MCF 10A (cell line): ENCODE measurements around the gene HYAL1. TPM values are rescaled to one million over a fixed set of nuclear protein-coding genes. Genes with fewer than 3 reads are reported as not detected.

ENCODE experiments used
- BruUV-seq: library from RNA; stranded (reverse); fragments of 400-500 nt; replicated peaks from 2 replicates; lab custom pipeline; 2021; lab: Mats Ljungman, UMichigan
- CTCF ChIA-PET: fragments of 300-600 bp; sonication (Branson Sonifier 250); formaldehyde crosslinking; extraction: SDS; loops from one replicate; lab custom pipeline; 2021; ENCODE audit warnings: antibody characterized with exemption, inconsistent platforms; lab: Yijun Ruan, JAX
- POLR2A ChIA-PET: fragments of 300-600, 350-650 bp; sonication (Branson Sonifier 250); formaldehyde crosslinking; extraction: SDS; loops from one replicate; lab custom pipeline; 2020; ENCODE audit warnings: antibody characterized with exemption, inconsistent platforms; lab: Yijun Ruan, JAX
- DNase-seq: peaks from one replicate; pipeline ENCODE4 v3.0.0-alpha.2; 2018; ENCODE audit not compliant: unreplicated experiment
- H3K27ac Mint-ChIP-seq: one replicate; pipeline ENCODE4 v1.8.0; 2022; ENCODE audit warnings: mild to moderate bottlenecking, low read depth, mixed read lengths; ENCODE audit not compliant: unreplicated experiment
- H3K27me3 Mint-ChIP-seq: one replicate; pipeline ENCODE4 v1.8.0; 2022; ENCODE audit warnings: mixed read lengths; ENCODE audit not compliant: insufficient read depth, unreplicated experiment
- H3K36me3 Mint-ChIP-seq: one replicate; pipeline ENCODE4 v1.8.0; 2022; ENCODE audit warnings: mild to moderate bottlenecking, moderate library complexity, mixed read lengths; ENCODE audit not compliant: insufficient read depth, unreplicated experiment
- H3K4me1 Mint-ChIP-seq: one replicate; pipeline ENCODE4 v1.8.0; 2022; ENCODE audit warnings: mixed read lengths; ENCODE audit not compliant: insufficient read depth, unreplicated experiment
- H3K4me3 Mint-ChIP-seq: one replicate; pipeline ENCODE4 v1.8.0; 2022; ENCODE audit warnings: mild to moderate bottlenecking, moderate library complexity, mixed read lengths; ENCODE audit not compliant: unreplicated experiment
- H3K9me3 Mint-ChIP-seq: one replicate; pipeline ENCODE4 v1.8.0; 2022; ENCODE audit warnings: mixed read lengths; ENCODE audit not compliant: unreplicated experiment
- CTCF ChIP-seq: fragments of 200-600 bp; IDR thresholded peaks from one replicate; pipeline ENCODE4 v1.8.0; 2022; ENCODE audit warnings: antibody characterized with exemption, mild to moderate bottlenecking; ENCODE audit not compliant: unreplicated experiment
- intact Hi-C: fragments of 100-400 bp; cut with micrococcal nuclease; formaldehyde crosslinking; loops from 2 replicates; pipeline ENCODE4 v1.14.1; 2022
- total RNA-seq: library from RNA; stranded (reverse); gene quantifications from 2 replicates; pipeline ENCODE4 v1.2.3, GENCODE V29; 2022

Gene HYAL1
- total RNA-seq, 1 experiment from 2014 or later = 0.70 TPM

- intact Hi-C loops = no loop called here
- DNase-seq = no peak
- no peak overlapping the region for H3K27ac Mint-ChIP-seq
- H3K9me3 Mint-ChIP-seq = no peaks in the 10 kb centered on the region
- no peak for TF ChIP-seq CTCF
- no peak overlapping the region for H3K4me3 Mint-ChIP-seq
- BruUV-seq = no TSS peak
- H3K27me3 Mint-ChIP-seq = no peaks in the 10 kb centered on the region
- no peaks in the 10 kb centered on the region for H3K4me1 Mint-ChIP-seq
- H3K36me3 Mint-ChIP-seq = peaks cover 17% of the 10 kb centered on the region
- POLR2A ChIA-PET = interaction anchor here (0.9 to 1.2 kb wide), 3 partner anchors 9 to 36 kb away, joined by 3 to 4 read pairs (median 3); no protein-coding TSS in a partner anchor
- CTCF ChIA-PET = interaction anchor here (0.7 to 1.0 kb wide), 2 partner anchors 21 to 56 kb away, joined by 3 to 5 read pairs; no protein-coding TSS in a partner anchor
Observed at GRCh38 chr3:50326182-50326541, 22.8 kb upstream of the HYAL1 start.

- no peak overlapping the region for H3K4me3 Mint-ChIP-seq
- POLR2A ChIA-PET = interaction anchor here (0.9 to 1.2 kb wide), 3 partner anchors 9 to 36 kb away, joined by 3 to 4 read pairs (median 3); no protein-coding TSS in a partner anchor
- no peak overlapping the region for H3K27ac Mint-ChIP-seq
Observed at GRCh38 chr3:50325497-50326181, 22.3 kb upstream of the HYAL1 start.

GRCh38 chr3:50325113-50325480, 21.7 kb upstream of the HYAL1 start:
- CTCF ChIA-PET = interaction anchor here (0.6 to 3.9 kb wide), 16 partner anchors 10 to 111 kb away, joined by 3 to 38 read pairs (median 10); partner anchors contain the start of genes HYAL1, HYAL3, IFRD2 and LSMEM2
- Mint-ChIP-seq H3K9me3 (no peaks in the 10 kb centered on the region), H3K4me3 (no peak overlapping the region), H3K27ac (no peak overlapping the region), H3K4me1 (no peaks in the 10 kb centered on the region), H3K36me3 (peaks cover 17% of the 10 kb centered on the region), H3K27me3 (no peaks in the 10 kb centered on the region)
- POLR2A ChIA-PET = interaction anchor here (1.3 to 5.0 kb wide), 2 partner anchors 24 to 33 kb away, joined by 3 to 22 read pairs; partner anchors contain the start of gene IFRD2
- no peak for DNase-seq
- intact Hi-C loops = no loop called here
- TF ChIP-seq CTCF = no peak
- BruUV-seq = no TSS peak

More at GRCh38 chr3:50325497-50326181, 22.3 kb upstream of the HYAL1 start:
- no TSS peak for BruUV-seq
- no peak for DNase-seq
- intact Hi-C loops = no loop called here
- CTCF ChIA-PET = interaction anchor here (0.7 to 3.9 kb wide), 8 partner anchors 11 to 66 kb away, joined by 3 to 38 read pairs (median 10); partner anchors contain the start of genes IFRD2 and SEMA3B
- Mint-ChIP-seq H3K9me3 (no peaks in the 10 kb centered on the region), H3K4me1 (no peaks in the 10 kb centered on the region), H3K27me3 (no peaks in the 10 kb centered on the region), H3K36me3 (peaks cover 17% of the 10 kb centered on the region)
- no peak for TF ChIP-seq CTCF
